ENCODE results near the gene WSB2. TPM values are rescaled to one million over a fixed set of nuclear protein-coding genes. Genes with fewer than 3 reads are reported as not detected.

WSB2 gene
- total RNA-seq, 1 experiment from 2014 or later: 193 TPM

- CTCF ChIA-PET: no interaction called here
- POLR2A ChIA-PET: no interaction called here
- peak overlapping the region; percentile 68 to 82 for H3K4me3 ChIP-seq (ENCODE audit: low read depth in 2 of 2, low read length in 2 of 2)
- TF ChIP-seq REST (IDR thresholded peaks at IDR 0.05; ENCODE audit: insufficient read depth in 1 of 2, low read depth in 2 of 2, low read length in 1 of 2) (no peak), SIN3A (IDR thresholded peaks at IDR 0.05; ENCODE audit: borderline replicate concordance, insufficient read depth, low read depth, low read length) (0 out of 2 replicates have a peak, but pooled peaks have one; percentile 9)
- no peaks in the 10 kb centered on the region; the same call in 1 of the 2 replicates for H3K36me3 ChIP-seq (ENCODE audit: control insufficient read depth, insufficient read depth, low read length)
- no TSS peak for BruUV-seq (replicated peaks)
- intact Hi-C loops (cut with micrococcal nuclease; ENCODE audit: unreplicated experiment): no loop called here
- peak overlapping the region; percentile 98 for H3K27ac ChIP-seq (ENCODE audit: low read length)
- in situ Hi-C loops (cut with HindIII; ENCODE audit: low pct_unique_long_range_greater_than_20kb, low sequenced_read_pairs): no loop called here
- DNase-seq (ENCODE audit: low read depth, low spot score) (no peak), ATAC-seq (no peak)
- H3K27me3 ChIP-seq (ENCODE audit: control insufficient read depth, insufficient read depth, low read length): no peaks in the 10 kb centered on the region
- H3K9me3 ChIP-seq (ENCODE audit: control insufficient read depth, insufficient read depth, low read depth, low read length): no peaks in the 10 kb centered on the region
- H3K4me1 ChIP-seq (ENCODE audit: control insufficient read depth, insufficient read depth, low read length): peaks cover 74% of the 10 kb centered on the region
Observed at GRCh38 chr12:118059341-118060191, 1.4 kb downstream of the WSB2 start.

GRCh38 chr12:118058881-118059280 lies 2.1 kb downstream of the WSB2 start:
- Histone ChIP-seq H3K27me3 (ENCODE audit: control insufficient read depth, insufficient read depth, low read length) (no peaks in the 10 kb centered on the region), H3K27ac (ENCODE audit: low read length) (peak overlapping the region; percentile 98), H3K4me3 (ENCODE audit: low read depth in 2 of 2, low read length in 2 of 2) (peak overlapping the region; percentile 68 to 82), H3K4me1 (ENCODE audit: control insufficient read depth, insufficient read depth, low read length) (peaks cover 71% of the 10 kb centered on the region), H3K9me3 (ENCODE audit: control insufficient read depth, insufficient read depth, low read depth, low read length) (no peaks in the 10 kb centered on the region), H3K36me3 (ENCODE audit: control insufficient read depth, insufficient read depth, low read length) (no peaks in the 10 kb centered on the region; the same call in 1 of the 2 replicates)
- TF ChIP-seq POLR2AphosphoS5 (IDR thresholded peaks at IDR 0.05; ENCODE audit: low read depth, low read length) (no peak), TCF7L2 (IDR thresholded peaks at IDR 0.05; ENCODE audit: low read depth, low read length) (no peak), REST (IDR thresholded peaks at IDR 0.05; ENCODE audit: insufficient read depth in 1 of 2, low read depth in 2 of 2, low read length in 1 of 2) (no peak), CTCF (IDR thresholded peaks at IDR 0.05) (no peak), SIN3A (IDR thresholded peaks at IDR 0.05; ENCODE audit: borderline replicate concordance, insufficient read depth, low read depth, low read length) (no peak)
- ChIA-PET CTCF (no interaction called here), POLR2A (no interaction called here)
- DNase-seq (ENCODE audit: low read depth, low spot score) (no peak), ATAC-seq (no peak)
- intact Hi-C loops (cut with micrococcal nuclease; ENCODE audit: unreplicated experiment): no loop called here
- BruUV-seq (replicated peaks): no TSS peak
- in situ Hi-C loops (cut with HindIII; ENCODE audit: low pct_unique_long_range_greater_than_20kb, low sequenced_read_pairs): no loop called here
